ENCODE results near the gene TRIP13.
"Not testable (repeated sequence)": the region's sequence is repeated elsewhere in the genome, so short reads cannot be mapped to it uniquely, and the experiment has no call there.

TRIP13 gene

DNA sequence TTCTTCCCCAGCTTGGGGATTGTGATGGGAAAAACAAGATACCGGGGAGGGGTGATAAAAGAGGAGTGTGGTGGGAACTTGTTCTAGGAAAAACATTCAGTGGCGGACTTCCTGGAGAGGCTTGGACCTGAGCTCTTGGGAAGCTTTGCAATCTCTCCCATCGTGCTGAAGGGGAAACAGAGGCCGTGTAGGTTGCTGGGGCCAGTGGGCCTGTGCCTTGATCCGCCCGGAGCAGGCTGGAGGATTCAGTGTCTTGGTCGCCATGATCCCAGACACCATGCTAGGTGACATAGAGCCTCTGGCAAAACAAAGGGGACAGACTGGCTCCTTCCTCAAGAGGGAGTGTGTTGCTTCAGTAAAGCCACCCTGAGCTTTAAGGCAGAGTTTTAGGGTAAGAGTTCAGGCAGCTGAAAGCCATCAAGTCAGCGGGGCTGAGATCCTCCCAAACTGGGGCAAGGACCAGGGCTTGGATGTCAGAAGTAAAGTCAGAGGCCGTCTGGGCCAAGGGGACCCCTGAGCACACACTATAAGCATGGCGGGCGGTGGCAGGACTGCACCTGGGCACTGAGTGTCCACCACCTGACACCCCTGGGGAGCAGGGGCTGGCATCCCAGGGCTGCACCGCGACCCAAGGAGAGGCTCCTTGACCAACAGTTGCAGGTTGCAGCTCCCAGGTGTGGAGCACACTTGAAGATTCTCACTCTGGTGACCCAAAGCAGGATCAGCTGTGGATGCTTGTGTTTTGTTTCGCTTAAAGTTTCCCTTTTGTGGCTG, 44.7 kb downstream of the TRIP13 start:
- DNase-seq (ENCODE audit: low read depth) = no peak

DNA sequence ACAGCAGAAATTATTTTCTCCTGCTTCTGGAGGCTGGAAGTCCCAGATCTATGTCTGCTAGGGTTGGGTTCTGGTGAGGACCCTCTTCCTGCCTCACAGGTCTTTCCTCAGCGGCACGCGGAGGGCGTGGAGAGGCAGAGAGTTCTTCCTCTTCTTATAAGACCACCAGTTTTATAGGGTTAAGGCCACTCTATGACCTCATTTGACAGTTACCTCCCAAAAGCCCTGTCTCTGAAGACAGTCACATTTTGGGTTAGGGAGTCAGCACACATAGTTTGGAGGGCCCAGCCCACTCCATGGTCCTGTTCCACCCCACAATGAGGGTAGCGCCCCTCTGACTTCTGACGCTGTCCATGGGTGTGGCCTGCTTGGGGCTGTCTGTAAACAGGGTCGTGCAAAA, 46.7 kb downstream of the TRIP13 start:
- no peak for DNase-seq (ENCODE audit: low read depth)

DNA sequence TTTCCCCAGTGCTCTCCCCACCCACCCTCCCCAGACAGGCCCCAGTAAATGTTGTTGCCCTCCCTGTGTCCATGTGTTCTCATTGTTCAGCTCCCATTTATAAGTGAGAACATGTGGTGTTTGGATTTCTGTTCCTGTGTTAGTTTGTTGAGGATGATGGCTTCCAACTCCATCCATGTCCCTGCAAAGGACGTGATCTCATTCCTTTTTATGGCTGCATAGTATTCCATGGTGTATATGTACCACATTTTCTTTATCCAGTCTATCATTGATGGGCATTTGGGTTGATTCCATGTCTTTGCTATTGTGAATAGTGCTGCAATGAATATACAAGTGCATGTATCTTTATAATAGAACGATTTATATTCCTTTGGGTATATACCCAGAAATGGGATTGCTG, 48.1 kb downstream of the TRIP13 start:
- not testable (repeated sequence) for DNase-seq (ENCODE audit: low read depth)

DNA sequence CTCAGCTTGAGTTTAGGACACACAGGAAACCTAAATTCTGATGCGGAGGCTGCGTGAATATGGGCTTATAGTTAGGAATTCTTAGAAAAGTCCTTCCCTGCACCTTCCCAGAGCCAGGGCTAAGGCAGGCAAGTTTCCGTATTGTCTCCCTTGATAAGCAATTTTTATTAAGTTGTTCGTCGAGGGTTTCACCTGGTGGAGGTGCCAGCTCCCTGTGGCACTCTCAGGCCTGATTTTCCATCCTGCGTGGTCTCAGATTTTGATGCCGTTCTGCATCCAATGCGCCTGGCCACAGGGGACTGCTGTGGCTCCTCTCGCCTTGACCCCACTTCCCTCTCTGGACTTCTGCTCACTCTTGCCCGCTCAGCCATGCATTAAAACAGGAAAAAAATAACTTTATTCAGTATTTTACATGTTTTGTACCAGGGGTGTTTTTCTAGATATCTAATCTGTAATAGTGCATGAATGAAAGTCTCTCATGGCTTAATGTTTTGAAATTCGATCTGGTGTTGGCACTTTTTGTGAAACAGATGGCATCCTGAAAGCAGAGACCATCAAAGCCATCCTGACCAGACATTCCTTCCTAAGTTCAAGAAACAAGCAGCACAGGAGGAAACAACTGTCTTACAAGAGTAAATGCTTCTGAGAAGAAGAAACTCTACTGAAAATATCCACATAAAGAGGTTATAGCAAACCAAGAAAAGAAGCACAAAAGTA, 50.7 kb downstream of the TRIP13 start:
- DNase-seq (ENCODE audit: low read depth) = no peak

DNA sequence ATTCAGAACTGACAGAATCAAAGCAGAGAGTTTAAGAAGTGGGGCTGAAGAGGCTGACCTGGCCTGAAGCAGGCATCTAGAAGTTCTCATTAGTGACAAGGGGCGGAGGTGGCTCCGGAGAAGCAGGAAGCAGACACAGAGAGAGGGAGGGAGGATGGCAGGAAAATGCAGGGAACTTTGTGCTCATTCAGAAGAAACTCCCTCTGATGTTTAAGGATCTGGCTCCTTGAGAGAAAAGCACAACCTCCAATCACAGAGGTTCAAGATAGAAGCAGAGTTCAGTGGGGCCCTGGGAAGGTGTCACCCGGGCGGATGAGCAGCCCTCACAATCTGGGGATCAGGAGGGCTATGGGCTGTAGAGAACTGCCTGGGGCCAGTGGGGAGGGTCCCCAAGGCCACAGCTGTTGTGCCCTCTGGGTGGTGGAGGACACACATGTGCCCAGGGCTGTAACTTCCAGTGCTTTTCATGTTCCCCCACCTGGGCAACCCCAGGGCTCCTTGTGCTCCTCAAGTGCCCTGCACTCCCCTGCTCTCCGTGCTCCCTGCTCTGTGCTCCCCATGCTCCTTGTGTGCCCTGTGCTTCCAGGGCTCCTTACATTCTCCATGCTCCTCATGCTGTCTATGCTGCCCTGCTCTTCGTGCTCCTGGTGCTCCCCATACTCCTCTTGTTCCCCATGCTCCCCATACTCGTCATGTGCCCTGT, 51.4 kb downstream of the TRIP13 start:
- DNase-seq (ENCODE audit: low read depth) = no peak

DNA sequence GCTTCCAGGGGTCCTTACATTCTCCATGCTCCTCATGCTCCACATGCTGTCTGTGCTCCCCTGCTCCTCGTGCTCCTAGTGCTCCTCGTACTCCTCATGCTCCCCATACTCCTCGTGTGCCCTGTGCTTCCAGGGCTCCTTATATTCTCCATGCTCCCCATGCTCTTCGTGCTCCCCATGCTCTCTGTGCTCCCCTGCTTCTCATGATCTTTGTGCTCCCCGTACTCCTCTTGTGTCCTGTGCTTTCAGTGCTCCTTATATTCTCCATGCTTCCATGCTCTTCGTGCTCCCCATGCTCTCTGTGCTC, 51.9 kb downstream of the TRIP13 start:
- no peak for DNase-seq (ENCODE audit: low read depth)

DNA sequence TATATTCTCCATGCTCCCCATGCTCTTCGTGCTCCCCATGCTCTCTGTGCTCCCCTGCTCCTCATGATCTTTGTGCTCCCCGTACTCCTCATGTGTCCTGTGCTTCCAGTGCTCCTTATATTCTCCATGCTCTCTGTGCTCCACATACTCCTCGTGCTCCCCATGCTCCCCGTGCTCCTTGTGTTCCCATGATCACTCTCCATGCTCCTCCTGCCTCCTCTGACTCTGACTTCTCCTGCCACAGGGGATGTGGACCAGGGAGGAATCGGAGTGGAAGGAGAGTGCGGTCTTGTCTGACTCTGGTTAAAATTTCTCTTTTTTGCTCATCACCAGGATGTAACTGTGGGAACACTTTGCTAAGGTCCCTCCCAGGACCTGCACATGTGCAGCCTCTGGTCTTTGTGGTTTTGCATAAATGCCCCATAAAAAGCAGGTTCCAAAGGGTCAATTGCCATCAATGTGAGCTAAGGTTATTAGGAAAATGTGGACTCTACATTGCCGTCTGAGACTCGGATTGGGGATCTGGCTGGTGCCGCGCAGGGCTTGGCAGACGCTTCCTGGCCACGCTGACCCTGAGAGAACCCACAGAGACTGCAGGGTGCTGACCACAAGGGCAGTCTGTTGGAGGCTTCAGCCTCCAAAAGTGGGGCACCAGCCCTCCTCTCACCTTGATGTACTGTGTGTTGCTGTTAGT, 52.5 kb downstream of the TRIP13 start:
- DNase-seq (ENCODE audit: low read depth) = no peak

DNA sequence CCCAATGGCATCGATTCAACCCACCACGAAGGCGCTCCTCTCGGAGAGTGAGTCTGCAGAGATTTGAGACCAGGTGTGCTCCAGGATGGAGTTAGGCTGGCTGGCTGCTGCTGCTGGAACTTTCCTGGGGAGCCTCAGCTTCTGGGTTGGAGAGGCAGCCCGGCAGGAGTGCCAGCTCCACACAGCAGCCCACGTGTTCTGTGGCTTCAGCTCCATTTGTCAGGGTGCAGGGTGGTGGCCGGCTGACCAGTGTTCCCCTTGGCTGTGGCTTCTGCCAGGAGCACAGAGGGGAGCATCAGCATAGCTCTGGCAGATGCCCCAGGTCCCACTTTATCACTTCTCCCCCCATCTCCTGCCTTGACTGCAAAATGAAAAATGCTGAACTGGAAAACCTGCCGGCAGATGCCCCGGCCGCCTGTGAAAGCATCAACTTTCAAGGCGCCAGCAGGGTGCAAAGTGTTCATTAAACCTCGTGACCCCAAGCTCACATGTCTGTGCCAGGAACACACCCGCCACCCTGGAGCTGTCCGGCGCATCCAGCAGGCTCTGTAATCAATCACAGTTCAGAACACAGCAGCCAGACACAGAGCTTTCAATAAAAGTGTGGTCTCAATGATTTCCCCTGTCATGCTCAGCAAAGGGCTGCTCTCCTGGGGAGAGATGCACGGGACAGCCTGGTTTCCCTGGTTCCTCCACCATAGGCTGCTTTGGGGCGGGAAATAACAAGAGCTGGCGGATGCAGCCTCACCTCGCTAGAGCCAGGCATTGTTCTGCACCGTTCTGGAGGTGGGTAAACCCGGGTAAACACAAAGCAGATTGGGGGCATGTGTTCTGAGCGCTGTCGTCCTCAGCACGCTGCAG, 53.2 kb downstream of the TRIP13 start:
- no peak for DNase-seq (ENCODE audit: low read depth)

DNA sequence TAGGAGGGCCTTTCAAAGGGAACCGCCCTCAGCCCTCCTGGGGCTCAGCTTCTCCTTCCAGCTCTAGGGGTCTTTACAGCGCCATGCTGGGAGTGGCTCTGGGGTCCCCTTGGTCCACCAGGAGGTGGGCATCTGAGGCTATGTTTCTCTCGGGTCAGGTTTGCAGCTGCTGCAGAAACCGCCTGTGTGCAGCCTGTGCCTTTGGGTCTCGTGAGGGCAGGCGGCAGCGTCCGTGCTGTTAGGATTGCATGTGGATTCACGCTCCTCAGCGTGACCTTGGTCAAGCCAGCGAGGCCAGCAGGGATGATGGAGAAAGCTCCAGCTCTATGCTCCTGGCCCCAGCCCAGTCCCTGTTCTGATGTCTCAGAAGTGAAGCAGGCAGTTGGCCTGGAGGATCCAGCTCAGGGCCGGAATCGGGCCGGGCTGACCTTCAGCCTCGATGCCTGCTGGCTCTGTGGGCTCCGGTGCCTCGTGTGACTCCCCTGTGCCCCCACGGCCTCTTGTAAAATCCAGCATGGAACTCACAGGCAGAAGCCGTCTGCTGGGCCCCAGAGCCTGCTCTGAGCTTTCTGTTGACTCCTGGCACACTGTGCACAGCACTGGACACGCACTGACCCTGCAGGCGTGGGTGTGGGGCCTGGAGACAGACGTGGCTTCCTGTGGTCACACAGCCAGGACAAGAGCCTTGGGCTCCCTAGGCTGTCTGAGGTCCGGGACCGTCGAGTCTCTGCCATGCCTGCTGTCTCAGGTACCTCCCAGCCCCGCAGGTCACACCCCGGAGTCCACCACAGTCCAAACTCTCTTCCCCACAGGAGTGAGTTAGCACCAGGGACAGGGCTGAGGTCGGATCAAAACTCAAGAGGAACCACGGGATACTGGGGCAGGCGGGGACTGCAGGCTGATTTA, 54.3 kb downstream of the TRIP13 start:
- DNase-seq (ENCODE audit: low read depth) = no peak

DNA sequence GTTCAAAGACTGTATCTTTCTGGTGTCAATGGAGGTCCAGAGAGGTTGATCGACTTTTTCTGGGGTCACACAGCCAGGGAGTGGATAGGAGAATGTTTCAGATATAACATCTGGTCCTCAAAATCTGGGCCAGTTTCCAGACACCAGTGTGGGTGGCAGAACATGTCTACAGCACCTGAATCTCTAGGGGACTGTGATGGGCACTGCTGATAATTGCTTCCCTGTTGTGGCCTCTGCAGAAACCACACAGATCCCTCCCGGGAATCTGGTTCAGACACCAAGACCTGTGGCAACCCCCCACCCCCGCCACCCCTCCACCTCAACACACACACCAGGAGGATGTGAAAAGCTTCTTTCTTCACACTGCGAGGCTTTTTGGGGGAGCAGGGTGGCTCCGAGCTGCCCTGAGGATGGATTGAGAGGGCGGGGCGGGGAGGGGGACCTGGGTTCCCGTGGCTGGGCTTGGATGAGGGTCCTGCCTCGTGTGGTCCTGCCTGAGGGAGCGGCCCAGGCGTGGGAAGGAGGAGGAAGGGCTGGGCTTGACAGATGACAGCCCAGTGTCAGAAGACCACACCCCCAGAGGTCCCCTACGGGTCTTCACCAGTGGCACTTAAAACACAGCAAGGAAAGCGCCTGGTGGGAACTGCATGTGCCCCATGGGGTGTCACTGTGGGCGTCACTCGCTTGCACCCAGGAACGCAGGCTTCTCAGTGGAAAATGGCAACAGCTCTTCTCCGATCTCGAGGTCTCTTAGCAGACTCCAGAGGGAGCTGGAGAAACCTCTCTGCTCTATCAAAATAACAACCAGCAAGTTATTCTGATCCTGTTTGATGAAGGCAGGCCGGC, 55.2 kb downstream of the TRIP13 start:
- no peak for DNase-seq (ENCODE audit: low read depth)

DNA sequence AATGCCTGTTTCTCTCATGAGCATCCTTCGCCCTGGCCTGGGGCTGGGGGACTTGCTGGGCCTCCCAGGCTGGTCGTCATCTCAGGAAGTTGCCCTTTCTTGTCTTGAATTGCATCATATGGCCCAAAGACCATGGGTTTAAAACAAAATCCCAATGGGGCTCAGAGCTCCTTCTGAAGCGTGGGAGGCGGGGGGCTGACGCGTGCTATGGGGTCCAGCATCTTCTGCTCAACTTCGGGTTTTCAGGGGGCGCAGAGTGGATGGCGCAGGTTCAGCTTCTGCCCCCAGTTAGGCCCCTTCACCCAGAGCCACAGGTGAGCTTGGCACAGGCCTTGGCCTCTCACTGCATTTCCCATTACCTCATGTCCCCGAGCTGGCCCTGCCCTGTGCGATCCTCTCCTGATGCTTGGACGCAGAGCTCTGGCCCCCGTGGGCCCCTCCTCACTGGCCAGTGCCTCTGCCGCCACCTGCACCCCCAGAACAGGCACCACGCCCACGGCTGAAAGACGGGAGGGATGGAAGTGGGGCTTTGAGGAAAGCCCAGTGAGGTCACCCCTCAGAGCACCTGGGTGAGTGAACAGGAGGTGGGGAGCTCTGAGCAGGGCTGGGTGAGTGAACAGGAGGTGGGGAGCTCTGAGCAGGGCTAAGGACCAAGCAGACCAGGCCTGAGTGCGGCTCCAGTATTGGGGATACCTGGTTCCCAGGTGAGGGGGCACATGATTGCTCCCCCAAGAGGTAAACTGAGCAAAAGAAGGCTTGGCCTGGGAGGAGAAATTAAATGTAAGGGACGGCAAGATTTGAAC, 56.0 kb downstream of the TRIP13 start:
- DNase-seq (ENCODE audit: low read depth) = no peak

DNA sequence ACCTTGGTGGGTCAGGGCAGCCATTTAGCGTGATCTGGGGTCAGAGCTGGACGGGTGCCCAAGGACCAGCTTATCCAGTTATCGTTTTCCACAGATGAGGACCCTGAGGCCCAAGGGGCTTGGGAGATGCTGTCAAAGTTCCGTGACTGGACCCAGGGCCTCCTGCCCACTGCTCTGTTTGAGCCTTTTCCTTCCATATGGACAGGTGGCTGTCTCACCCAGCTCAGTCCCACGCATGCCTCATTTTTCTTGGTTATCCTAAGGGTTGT, 56.5 kb downstream of the TRIP13 start:
- no peak for DNase-seq (ENCODE audit: low read depth)

DNA sequence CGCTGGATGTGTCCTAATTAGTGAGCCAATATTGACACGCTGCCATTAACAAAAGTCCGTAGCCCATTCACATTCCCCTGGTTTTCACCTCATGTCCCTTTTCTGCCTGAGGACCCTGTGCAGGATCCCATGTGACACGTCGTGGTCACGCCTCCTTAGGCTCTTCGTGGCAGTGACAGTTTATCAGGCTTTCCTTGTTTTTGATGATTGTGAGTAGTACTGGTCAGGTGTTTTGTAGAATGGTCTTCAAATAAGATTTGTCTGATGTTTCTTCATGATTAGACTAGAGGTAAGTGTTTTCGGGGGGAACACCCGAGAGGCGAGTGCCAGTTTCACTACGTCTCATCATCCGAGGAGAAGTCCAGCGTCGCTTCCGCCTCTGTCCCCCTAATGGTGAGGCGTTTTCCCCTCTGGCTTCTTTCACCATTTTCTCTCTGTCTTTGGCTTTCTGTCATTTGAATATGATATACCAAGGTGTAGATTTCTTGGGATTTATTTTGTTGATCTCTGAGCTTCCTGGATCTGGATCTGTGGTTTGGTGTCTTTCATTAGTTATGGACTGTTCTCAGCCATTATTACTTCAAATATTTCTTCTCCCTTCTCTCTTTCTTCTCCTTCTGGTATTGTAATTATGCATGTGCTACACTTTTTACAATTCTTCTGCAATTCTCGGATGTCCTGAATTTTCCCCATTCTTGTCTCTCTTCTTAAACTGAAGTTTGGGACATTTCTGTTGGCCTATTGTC, 57.3 kb downstream of the TRIP13 start:
- DNase-seq (ENCODE audit: low read depth) = no peak

DNA sequence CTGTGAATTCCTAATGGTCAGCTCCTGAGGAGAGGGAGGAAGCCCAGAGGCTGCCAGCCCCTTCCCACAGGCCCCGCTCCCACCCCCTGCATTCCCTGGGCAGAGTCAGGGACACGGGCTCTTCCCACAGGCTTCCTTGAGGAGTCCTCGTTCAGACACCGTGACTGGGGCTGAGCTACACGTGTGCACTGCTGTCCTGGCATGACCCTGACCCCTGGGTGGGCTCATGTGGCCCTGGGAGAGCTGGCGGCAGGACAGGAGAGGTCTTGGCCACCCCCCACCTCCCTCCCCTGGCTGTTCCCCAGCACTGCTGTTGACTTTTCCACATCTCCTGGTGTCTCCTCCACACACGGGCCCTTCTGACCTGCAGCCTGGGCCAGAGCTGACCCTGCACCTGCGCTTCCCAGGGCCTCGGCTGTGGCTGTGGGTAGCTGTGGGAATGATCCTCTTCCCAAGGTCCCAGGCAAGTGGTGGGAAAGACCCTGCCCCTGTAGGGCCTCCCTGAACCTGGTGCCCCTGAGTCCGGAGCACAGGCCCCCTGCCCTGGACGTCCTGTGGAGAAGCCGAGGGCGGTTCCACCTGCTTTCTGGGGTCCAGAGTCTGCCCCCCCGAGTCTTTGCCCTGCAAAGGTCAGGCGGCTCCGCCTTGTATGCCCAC, 59.4 kb downstream of the TRIP13 start:
- DNase-seq (ENCODE audit: low read depth) = no peak

DNA sequence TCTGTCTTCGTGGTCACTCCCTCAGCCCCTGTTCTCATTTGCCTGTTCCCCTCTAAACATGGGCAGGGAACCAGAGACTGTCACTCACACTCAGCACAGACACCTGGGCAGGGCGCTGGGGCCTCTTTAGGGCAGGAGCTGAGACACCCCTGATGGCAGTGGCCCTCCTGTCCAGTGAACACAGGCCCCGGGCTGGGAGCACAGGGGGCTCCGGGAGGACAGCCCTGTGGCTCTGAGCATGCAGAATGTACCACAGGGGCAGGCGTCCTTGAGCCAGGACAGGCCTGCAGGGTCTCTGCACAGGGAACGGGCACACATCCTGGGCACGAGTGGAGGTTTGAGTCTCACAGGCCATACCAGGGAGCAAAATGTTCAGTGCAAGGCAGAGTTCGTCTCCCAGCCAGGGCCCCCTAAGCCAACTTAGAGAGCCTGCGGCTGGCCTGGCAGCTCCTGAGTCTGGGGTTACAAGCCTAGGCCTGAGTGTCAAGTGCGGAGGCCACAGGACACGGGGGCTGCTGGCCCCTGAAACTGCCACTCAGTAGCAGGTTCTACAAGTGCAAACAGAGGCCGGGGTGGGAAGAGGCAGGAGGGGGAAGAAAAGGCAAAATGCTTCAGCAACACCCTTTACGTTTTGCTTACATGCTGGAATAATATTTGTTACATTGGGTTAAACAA, 60.0 kb downstream of the TRIP13 start:
- DNase-seq (ENCODE audit: low read depth) = no peak

DNA sequence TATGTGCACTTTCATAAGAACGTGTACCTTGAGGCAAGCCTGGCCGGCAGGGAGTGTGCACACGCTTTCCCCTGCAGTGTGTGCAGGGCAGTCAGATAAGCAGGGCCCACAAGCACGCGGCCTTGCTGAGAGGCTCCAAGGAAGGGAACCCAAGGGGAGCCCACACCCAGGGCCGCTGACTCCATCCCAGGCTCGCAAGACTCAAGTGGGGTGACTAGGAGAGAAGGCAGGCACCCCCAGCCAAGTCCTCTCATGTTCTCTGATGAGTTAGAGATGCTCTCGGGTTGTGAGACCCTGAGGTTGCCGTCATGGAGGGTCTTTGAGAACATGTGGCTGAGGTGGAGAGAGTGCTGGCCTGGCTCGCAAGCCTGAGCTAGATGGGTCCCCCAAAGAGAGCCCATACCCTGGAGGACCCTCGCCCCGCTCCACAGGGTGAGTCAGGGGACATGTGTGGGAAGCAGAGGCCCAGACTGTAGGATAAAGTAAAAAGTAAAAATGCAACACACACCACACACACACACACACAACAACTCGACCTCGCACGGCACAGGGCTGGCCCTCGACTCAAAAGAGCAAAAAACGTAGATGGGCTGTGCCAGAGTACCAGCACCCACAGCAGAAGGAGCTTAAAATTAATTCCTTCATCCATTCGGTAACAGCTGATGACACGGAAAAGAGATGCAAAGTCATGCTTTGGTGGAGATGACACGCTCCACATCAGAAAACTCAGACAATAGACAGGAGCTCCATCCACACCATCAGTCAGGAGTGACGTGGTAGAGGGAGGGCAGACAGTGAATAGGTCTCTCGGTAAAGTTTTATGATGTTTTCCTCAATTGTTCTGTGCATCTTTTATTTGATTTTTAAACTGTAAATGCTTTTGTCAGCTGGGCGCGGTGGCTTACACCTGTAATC, 61.1 kb downstream of the TRIP13 start:
- DNase-seq (ENCODE audit: low read depth) = no peak
